ENCODE data around the gene CDKAL1. TPM values are rescaled to one million over a fixed set of nuclear protein-coding genes. Genes with fewer than 3 reads are reported as not detected.

The CDKAL1 gene
- total RNA-seq, 1 donor from 2014 or later, result 14.8 TPM

DNA sequence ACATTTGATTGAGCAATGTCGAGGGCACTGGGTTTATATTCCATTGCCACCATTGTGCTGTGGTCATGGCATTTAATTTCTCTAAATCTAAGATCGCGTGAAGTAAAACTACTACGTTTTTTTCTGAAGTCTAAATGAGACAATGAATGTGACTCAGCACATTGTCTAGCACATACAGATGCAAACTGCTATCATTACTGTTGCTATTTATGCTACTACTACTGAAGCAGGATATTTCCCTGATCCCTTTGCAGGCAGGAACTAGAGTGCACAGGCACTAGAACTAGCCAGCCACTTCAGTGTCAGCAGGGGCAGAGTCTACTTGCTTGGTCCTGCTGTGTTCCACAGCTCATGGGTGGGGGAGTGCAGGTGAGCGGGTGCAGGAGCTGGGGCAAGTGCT lies 449.7 kb downstream of the CDKAL1 start:
- no peak for DNase-seq (ENCODE audit: extremely low spot score, unreplicated experiment)
- H3K27me3 Mint-ChIP-seq (ENCODE audit: unreplicated experiment), result no peaks in the 10 kb centered on the region
- H3K4me1 Mint-ChIP-seq (ENCODE audit: unreplicated experiment), result no peaks in the 10 kb centered on the region
- H3K36me3 Mint-ChIP-seq (ENCODE audit: unreplicated experiment), result peaks cover 2% of the 10 kb centered on the region
- TF ChIP-seq, protein P1, sequence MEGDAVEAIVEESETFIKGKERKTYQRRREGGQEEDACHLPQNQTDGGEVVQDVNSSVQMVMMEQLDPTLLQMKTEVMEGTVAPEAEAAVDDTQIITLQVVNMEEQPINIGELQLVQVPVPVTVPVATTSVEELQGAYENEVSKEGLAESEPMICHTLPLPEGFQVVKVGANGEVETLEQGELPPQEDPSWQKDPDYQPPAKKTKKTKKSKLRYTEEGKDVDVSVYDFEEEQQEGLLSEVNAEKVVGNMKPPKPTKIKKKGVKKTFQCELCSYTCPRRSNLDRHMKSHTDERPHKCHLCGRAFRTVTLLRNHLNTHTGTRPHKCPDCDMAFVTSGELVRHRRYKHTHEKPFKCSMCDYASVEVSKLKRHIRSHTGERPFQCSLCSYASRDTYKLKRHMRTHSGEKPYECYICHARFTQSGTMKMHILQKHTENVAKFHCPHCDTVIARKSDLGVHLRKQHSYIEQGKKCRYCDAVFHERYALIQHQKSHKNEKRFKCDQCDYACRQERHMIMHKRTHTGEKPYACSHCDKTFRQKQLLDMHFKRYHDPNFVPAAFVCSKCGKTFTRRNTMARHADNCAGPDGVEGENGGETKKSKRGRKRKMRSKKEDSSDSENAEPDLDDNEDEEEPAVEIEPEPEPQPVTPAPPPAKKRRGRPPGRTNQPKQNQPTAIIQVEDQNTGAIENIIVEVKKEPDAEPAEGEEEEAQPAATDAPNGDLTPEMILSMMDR (IDR thresholded peaks at IDR 0.05), result no peak
- no peak overlapping the region for H3K27ac Mint-ChIP-seq (ENCODE audit: unreplicated experiment)
- peaks cover 4% of the 10 kb centered on the region for H3K9me3 Mint-ChIP-seq (ENCODE audit: unreplicated experiment)
- no peak overlapping the region for H3K4me3 Mint-ChIP-seq (ENCODE audit: unreplicated experiment)

- no peak for DNase-seq (ENCODE audit: extremely low spot score, unreplicated experiment)
- no peaks in the 10 kb centered on the region for H3K27me3 Mint-ChIP-seq (ENCODE audit: unreplicated experiment)
- H3K27ac Mint-ChIP-seq (ENCODE audit: unreplicated experiment), result no peak overlapping the region
- peaks cover 4% of the 10 kb centered on the region for H3K9me3 Mint-ChIP-seq (ENCODE audit: unreplicated experiment)
- H3K4me1 Mint-ChIP-seq (ENCODE audit: unreplicated experiment), result no peaks in the 10 kb centered on the region
- H3K4me3 Mint-ChIP-seq (ENCODE audit: unreplicated experiment), result no peak overlapping the region
- peaks cover 2% of the 10 kb centered on the region for H3K36me3 Mint-ChIP-seq (ENCODE audit: unreplicated experiment)
- TF ChIP-seq, protein P1 (IDR thresholded peaks at IDR 0.05), result no peak
These were observed 451.6 kb downstream of the CDKAL1 start for GRCh38 chr6:20985821-20986220.

- TF ChIP-seq, protein P1 (IDR thresholded peaks at IDR 0.05), result no peak
- Mint-ChIP-seq H3K27ac (ENCODE audit: unreplicated experiment) (no peak overlapping the region), H3K27me3 (ENCODE audit: unreplicated experiment) (no peaks in the 10 kb centered on the region), H3K4me3 (ENCODE audit: unreplicated experiment) (no peak overlapping the region), H3K4me1 (ENCODE audit: unreplicated experiment) (peaks cover 2% of the 10 kb centered on the region), H3K36me3 (ENCODE audit: unreplicated experiment) (peaks cover 5% of the 10 kb centered on the region), H3K9me3 (ENCODE audit: unreplicated experiment) (peaks cover 8% of the 10 kb centered on the region)
- no peak for DNase-seq (ENCODE audit: extremely low spot score, unreplicated experiment)
These were observed 457.7 kb downstream of the CDKAL1 start for GRCh38 chr6:20991910-20992309.

- Mint-ChIP-seq H3K27me3 (ENCODE audit: unreplicated experiment) (no peaks in the 10 kb centered on the region), H3K36me3 (ENCODE audit: unreplicated experiment) (peaks cover 11% of the 10 kb centered on the region), H3K9me3 (ENCODE audit: unreplicated experiment) (peaks cover 8% of the 10 kb centered on the region), H3K4me1 (ENCODE audit: unreplicated experiment) (peaks cover 24% of the 10 kb centered on the region), H3K27ac (ENCODE audit: unreplicated experiment) (no peak overlapping the region), H3K4me3 (ENCODE audit: unreplicated experiment) (no peak overlapping the region)
- DNase-seq (ENCODE audit: extremely low spot score, unreplicated experiment), result no peak
- TF ChIP-seq, protein P1 (IDR thresholded peaks at IDR 0.05), result no peak
These were observed 461.8 kb downstream of the CDKAL1 start for GRCh38 chr6:20996099-20996498.

GRCh38 chr6:20997143-20997769 lies 463.0 kb downstream of the CDKAL1 start:
- Mint-ChIP-seq H3K27ac (ENCODE audit: unreplicated experiment) (peak overlapping the region; percentile 78), H3K36me3 (ENCODE audit: unreplicated experiment) (peaks cover 19% of the 10 kb centered on the region), H3K4me1 (ENCODE audit: unreplicated experiment) (peaks cover 27% of the 10 kb centered on the region), H3K9me3 (ENCODE audit: unreplicated experiment) (peaks cover 8% of the 10 kb centered on the region), H3K27me3 (ENCODE audit: unreplicated experiment) (no peaks in the 10 kb centered on the region), H3K4me3 (ENCODE audit: unreplicated experiment) (no peak overlapping the region)
- TF ChIP-seq, protein P1 (IDR thresholded peaks at IDR 0.05), result no peak
- no peak for DNase-seq (ENCODE audit: extremely low spot score, unreplicated experiment)

All from osteocyte (in vitro differentiated cells).